Ovary (tissue), 9 donors: Measurements from ENCODE around the gene FGF9. TPM values are rescaled to one million over a fixed set of nuclear protein-coding genes. Genes with fewer than 3 reads are reported as not detected.

Experiments
- DNase-seq, 5 donors: peaks; one replicate each; pipeline ENCODE4 v3.0.0-alpha.2; 2019 to 2020
- H3K27ac ChIP-seq, 2 donors: fragments of 200-600 bp; one replicate each; pipeline versions ENCODE4 v1.5.1 to v1.8.0; 2019 to 2022
- H3K27me3 ChIP-seq: fragments of 200-600 bp; one replicate; pipeline ENCODE4 v1.8.0; 2022
- H3K36me3 ChIP-seq: fragments of 200-600 bp; sonication (generic); one replicate; pipeline ENCODE4 v1.5.1; 2019
- H3K4me1 ChIP-seq: one replicate; pipeline ENCODE4 v1.8.1; 2013; ENCODE audit warnings: mild to moderate bottlenecking, moderate library complexity; ENCODE audit not compliant: insufficient read depth
- H3K4me3 ChIP-seq: fragments of 200-600 bp; sonication (generic); one replicate; pipeline ENCODE4 v1.5.1; 2017
- H3K9me3 ChIP-seq, 2 donors: fragments of 200-600 bp in 1 of 2; sonication (generic) in 1 of 2; one replicate each; pipeline versions ENCODE4 v1.5.1 to v1.8.1; 2013 to 2019; ENCODE audit warnings: mild to moderate bottlenecking in 1 of 2, moderate library complexity in 1 of 2
- CTCF ChIP-seq, 3 donors: fragments of 450-650 bp in 2 of 3; fragments of 200-600 bp in 1 of 3; IDR thresholded peaks; one replicate each; pipeline versions ENCODE4 v1.5.1 to v1.8.0; 2016 to 2022; ENCODE audit warnings: antibody characterized with exemption in 3 of 3, mild to moderate bottlenecking in 1 of 3
- EP300 ChIP-seq: sonication (generic); formaldehyde crosslinking; IDR thresholded peaks from one replicate; pipeline ENCODE4 v1.6.1; 2017; ENCODE audit warnings: antibody characterized with exemption
- POLR2A ChIP-seq: fragments of 450-650 bp; IDR thresholded peaks from one replicate; pipeline ENCODE4 v1.6.1; 2017; ENCODE audit warnings: antibody characterized with exemption, mild to moderate bottlenecking, moderate library complexity
- WGBS, 3 donors: extraction: QIAGEN DNeasy Blood & Tissue Kit in 1 of 3; methylation state at CpG; one replicate each; pipeline versions ENCODE4 v1.1.5 to v1.1.7; 2013 to 2017; 5-methylcytosine and 5-hydroxymethylcytosine counted together
- intact Hi-C, 4 donors: fragments of 100-400 bp; cut with DNase I; formaldehyde crosslinking; loops; one replicate each; pipeline versions ENCODE4 v1.11.0 to v1.15.1; 2022 to 2023
- polyA plus RNA-seq, 2 donors: library from polyadenylated mRNA; stranded (reverse); fragments of 200-250 nt in 1 of 2; fragments of 350-450 nt in 1 of 2; fragmentation: Illumina TruSeq in 1 of 2; extraction: RNeasy Lipid Tissue Mini Kit (QIAGEN cat#74804) in 1 of 2; gene quantifications; one replicate each; pipeline ENCODE4 v1.2.3, GENCODE V29; 2013 to 2014
- total RNA-seq, 7 donors: library from RNA; depleted of rRNA in 2 of 7; stranded (reverse); fragments of >200 nt in 2 of 7; fragmentation: NEBNext Ultra II Directional in 3 of 7; extraction: Animal tissue kit (Norgen Biotek cat#: 25700) in 3 of 7; gene quantifications; one replicate each; pipeline versions ENCODE4 v1.1.0 to v1.2.4, GENCODE V29; 2016 to 2023
- donor health status: DM: no; HTN: no; CAD: no; lungs with moderate emphysema.
- donor health status: DM: no; HTN: no; CAD: no.
- donor health status: Bipolar disorder and iron deficiency.
- donor health status: DM: yes; HTN: yes; CAD: no.
- donor health status: DM: no; HTN: no; CAD: no.
- donor health status: DM: yes; HTN: yes; CAD: no.

FGF9 gene
- total and polyA plus RNA-seq, 9 donors = 0.15 to 2.8 (median 0.81) TPM

- no peaks in the 10 kb centered on the region for H3K27me3 ChIP-seq
- H3K4me3 ChIP-seq = no peak overlapping the region
- H3K36me3 ChIP-seq = no peaks in the 10 kb centered on the region
- H3K4me1 ChIP-seq = no peaks in the 10 kb centered on the region
- no peak overlapping the region for H3K27ac ChIP-seq
- H3K9me3 ChIP-seq = no peaks in the 10 kb centered on the region
- WGBS, 3 donors = 54 to 60% (median 59%) methylated on average over 4 of the region's 4 CpGs
- TF ChIP-seq CTCF (IDR thresholded peaks at IDR 0.05) (no peak), POLR2A (no peak), EP300 (no peak)
- no peak for DNase-seq
- intact Hi-C loops = no loop called here
These were observed 76.6 kb downstream of the FGF9 start for GRCh38 chr13:21747456-21747855.

GRCh38 chr13:21748166-21748565 lies 77.3 kb downstream of the FGF9 start:
- intact Hi-C loops = no loop called here
- no peak for TF ChIP-seq CTCF (IDR thresholded peaks at IDR 0.05)
- TF ChIP-seq EP300 = no peak
- TF ChIP-seq POLR2A = no peak
- WGBS, 3 donors = 81 to 95% (median 90%) methylated on average over 1 of the region's 1 CpG

GRCh38 chr13:21749410-21749809 lies 78.5 kb downstream of the FGF9 start:
- no peak for DNase-seq
- H3K4me3 ChIP-seq = no peak overlapping the region
- H3K27me3 ChIP-seq = no peaks in the 10 kb centered on the region
- TF ChIP-seq POLR2A = no peak
- TF ChIP-seq EP300 = no peak
- TF ChIP-seq CTCF (IDR thresholded peaks at IDR 0.05) = no peak
- intact Hi-C loops = no loop called here
- 80 to 87% (median 86%) methylated on average over 1 of the region's 1 CpG for WGBS, 3 donors
- H3K27ac ChIP-seq = no peak overlapping the region
- H3K36me3 ChIP-seq = no peaks in the 10 kb centered on the region
- H3K9me3 ChIP-seq = no peaks in the 10 kb centered on the region
- H3K4me1 ChIP-seq = no peaks in the 10 kb centered on the region

More at GRCh38 chr13:21748166-21748565, 77.3 kb downstream of the FGF9 start:
- no peaks in the 10 kb centered on the region for H3K36me3 ChIP-seq
- DNase-seq = no peak
- no peak overlapping the region for H3K4me3 ChIP-seq
- no peaks in the 10 kb centered on the region for H3K27me3 ChIP-seq
- no peaks in the 10 kb centered on the region for H3K9me3 ChIP-seq
- H3K4me1 ChIP-seq = no peaks in the 10 kb centered on the region
- no peak overlapping the region for H3K27ac ChIP-seq

GRCh38 chr13:21752501-21752900 lies 81.6 kb downstream of the FGF9 start:
- 76 to 93% (median 87%) methylated on average over 1 of the region's 1 CpG for WGBS, 3 donors
- no peak for DNase-seq
- H3K36me3 ChIP-seq = no peaks in the 10 kb centered on the region
- no peak overlapping the region for H3K27ac ChIP-seq
- H3K9me3 ChIP-seq = no peaks in the 10 kb centered on the region
- H3K27me3 ChIP-seq = no peaks in the 10 kb centered on the region
- no peak overlapping the region for H3K4me3 ChIP-seq
- no peak for TF ChIP-seq EP300
- TF ChIP-seq CTCF (IDR thresholded peaks at IDR 0.05) = no peak
- TF ChIP-seq POLR2A = no peak
- intact Hi-C loops = no loop called here
- H3K4me1 ChIP-seq = no peaks in the 10 kb centered on the region
